HG03025 (cell line): ENCODE results near the gene NTM.

Experiments
- ATAC-seq: cut with Tn5 transposase; IDR thresholded peaks from one replicate; pipeline ENCODE4 v1.9.1; 2021; ENCODE audit warnings: mild to moderate bottlenecking, moderate library complexity; ENCODE audit not compliant: unreplicated experiment, low FRiP score

The NTM gene

GRCh38 chr11:131837562-131837961 is 467.1 kb downstream of the NTM start:
- ATAC-seq, result no peak

- ATAC-seq, result no peak
These were observed 467.6 kb downstream of the NTM start for GRCh38 chr11:131838016-131838415.

GRCh38 chr11:131839326-131839725 is 468.9 kb downstream of the NTM start:
- no peak for ATAC-seq

GRCh38 chr11:131840545-131840944 is 470.1 kb downstream of the NTM start:
- no peak for ATAC-seq

GRCh38 chr11:131841028-131841427 is 470.6 kb downstream of the NTM start:
- ATAC-seq, result no peak

- no peak for ATAC-seq
These were observed 471.7 kb downstream of the NTM start for GRCh38 chr11:131841925-131842635.

- ATAC-seq, result no peak
These were observed 474.8 kb downstream of the NTM start for GRCh38 chr11:131845255-131845654.

GRCh38 chr11:131849485-131849884 is 479.1 kb downstream of the NTM start:
- ATAC-seq, result no peak

GRCh38 chr11:131850507-131850906 is 480.1 kb downstream of the NTM start:
- ATAC-seq, result no peak

GRCh38 chr11:131851964-131852755 is 481.7 kb downstream of the NTM start:
- ATAC-seq, result no peak

GRCh38 chr11:131852757-131853156 is 482.3 kb downstream of the NTM start:
- ATAC-seq, result no peak

GRCh38 chr11:131854391-131854790 is 484.0 kb downstream of the NTM start:
- no peak for ATAC-seq

- ATAC-seq, result no peak
These were observed 484.9 kb downstream of the NTM start for GRCh38 chr11:131855320-131855719.

- no peak for ATAC-seq
These were observed 486.8 kb downstream of the NTM start for GRCh38 chr11:131857246-131857645.

GRCh38 chr11:131858505-131858904 is 488.1 kb downstream of the NTM start:
- ATAC-seq, result no peak

- no peak for ATAC-seq
These were observed 489.3 kb downstream of the NTM start for GRCh38 chr11:131859538-131860210.

GRCh38 chr11:131864228-131864627 is 493.8 kb downstream of the NTM start:
- no peak for ATAC-seq

- no peak for ATAC-seq
These were observed 495.4 kb downstream of the NTM start for GRCh38 chr11:131865860-131866259.

- ATAC-seq, result no peak
These were observed 496.4 kb downstream of the NTM start for GRCh38 chr11:131866535-131867400.

GRCh38 chr11:131867457-131868257 is 497.2 kb downstream of the NTM start:
- peak; percentile 53 for ATAC-seq
